IMR-90 (cell line): Measurements from ENCODE around the gene GRM5. TPM values are rescaled to one million over a fixed set of nuclear protein-coding genes. Genes with fewer than 3 reads are reported as not detected.

Experiments
- ATAC-seq: fragments of 200-7000 bp; cut with Tn5 transposase; 2 replicates; pipeline ENCODE4 v1.9.1; 2020; ENCODE audit warnings: low read depth, mild to moderate bottlenecking, moderate library complexity
- BruUV-seq: library from RNA; stranded (reverse); fragments of 400-500 nt; replicated peaks from 2 replicates; lab custom pipeline; 2021; lab: Mats Ljungman, UMichigan
- CTCF ChIA-PET: fragments of 300-600 bp; formaldehyde crosslinking; extraction: SDS; loops from one replicate; lab custom pipeline; 2021; ENCODE audit warnings: antibody characterized with exemption; lab: Yijun Ruan, JAX
- POLR2A ChIA-PET: fragments of 300-600 bp; sonication (Branson Sonifier 250); formaldehyde crosslinking; loops from one replicate; lab custom pipeline; 2022; ENCODE audit warnings: antibody characterized with exemption; ENCODE audit not compliant: unreplicated experiment; lab: Charles Lee
- DNase-seq: peaks from one replicate; pipeline ENCODE4 v3.0.0; 2013
- H2AFZ ChIP-seq: replicated peaks from 2 replicates; pipeline ENCODE3; 2013; ENCODE audit warnings: low read length, mild to moderate bottlenecking; ENCODE audit not compliant: poor library complexity
- H2AK5ac ChIP-seq: 2 replicates; pipeline ENCODE4 v1.6.1; 2013; ENCODE audit warnings: low read depth, low read length, inconsistent platforms
- H2AK9ac ChIP-seq: replicated peaks from 2 replicates; pipeline ENCODE3; 2013; ENCODE audit warnings: mild to moderate bottlenecking, low read depth, low read length, moderate library complexity; ENCODE audit not compliant: poor library complexity
- H2BK120ac ChIP-seq: 2 replicates; pipeline ENCODE4 v1.6.1; 2013; ENCODE audit warnings: low read depth, low read length, inconsistent platforms
- H2BK15ac ChIP-seq: 3 replicates; pipeline ENCODE4 v1.6.1; 2013; ENCODE audit warnings: low read depth, low read length, inconsistent platforms
- H2BK20ac ChIP-seq: 2 replicates; pipeline ENCODE4 v1.6.1; 2013; ENCODE audit warnings: low read depth, mild to moderate bottlenecking, inconsistent platforms, low read length, moderate library complexity
- H2BK5ac ChIP-seq: 2 replicates; pipeline ENCODE4 v1.6.1; 2013; ENCODE audit warnings: mild to moderate bottlenecking, low read depth, low read length, inconsistent platforms; ENCODE audit not compliant: poor library complexity, severe bottlenecking
- H3K14ac ChIP-seq: replicated peaks from 2 replicates; pipeline ENCODE4 v1.6.1; 2013; ENCODE audit warnings: low read depth, low read length, inconsistent platforms
- H3K18ac ChIP-seq: 2 replicates; pipeline ENCODE4 v1.6.1; 2013; ENCODE audit warnings: low read depth, low read length, control low read depth
- H3K23ac ChIP-seq: 2 replicates; pipeline ENCODE4 v1.6.1; 2013; ENCODE audit warnings: low read depth, low read length, inconsistent platforms
- H3K27ac ChIP-seq: 2 replicates; pipeline ENCODE4 v1.5.1; 2013; ENCODE audit warnings: mild to moderate bottlenecking, control low read depth, low read length; ENCODE audit not compliant: insufficient read depth
- H3K27me3 ChIP-seq: 2 replicates; pipeline ENCODE4 v1.6.1; 2013; ENCODE audit warnings: low read length; ENCODE audit not compliant: control insufficient read depth, insufficient read depth
- H3K36me3 ChIP-seq: 2 replicates; pipeline ENCODE4 v1.6.1; 2013; ENCODE audit warnings: low read length, mixed read lengths; ENCODE audit not compliant: control insufficient read depth, insufficient read depth
- H3K4ac ChIP-seq: 2 replicates; pipeline ENCODE4 v1.6.1; 2013; ENCODE audit warnings: low read depth, low read length, inconsistent platforms
- H3K4me1 ChIP-seq: 2 replicates; pipeline ENCODE4 v1.6.1; 2013; ENCODE audit warnings: low read length, mixed read lengths; ENCODE audit not compliant: control insufficient read depth, insufficient read depth
- H3K4me2 ChIP-seq: 2 replicates; pipeline ENCODE4 v1.6.1; 2013; ENCODE audit warnings: low read depth, mild to moderate bottlenecking, control low read depth, low read length, moderate library complexity
- H3K4me3 ChIP-seq: 2 replicates; pipeline ENCODE4 v1.5.1; 2013; ENCODE audit warnings: low read depth, mild to moderate bottlenecking, control low read depth, low read length, moderate library complexity; ENCODE audit not compliant: insufficient read depth
- H3K56ac ChIP-seq: 2 replicates; pipeline ENCODE4 v1.6.1; 2013; ENCODE audit warnings: low read length, inconsistent platforms; ENCODE audit not compliant: insufficient read depth; ENCODE audit errors: extremely low read depth
- H3K79me1 ChIP-seq, 2 experiments: 2 replicates each; pipeline ENCODE4 v1.6.1; 2013; ENCODE audit warnings: low read length in 2 of 2, inconsistent platforms in 1 of 2, low read depth in 1 of 2
- H3K9ac ChIP-seq: 2 replicates; pipeline ENCODE4 v1.6.1; 2013; ENCODE audit warnings: low read depth, low read length, control low read depth
- H3K9me1 ChIP-seq: 2 replicates; pipeline ENCODE4 v1.6.1; 2013; ENCODE audit warnings: low read length, inconsistent platforms; ENCODE audit not compliant: insufficient read depth
- H3K9me3 ChIP-seq: 2 replicates; pipeline ENCODE4 v1.6.1; 2013; ENCODE audit warnings: low read length; ENCODE audit not compliant: control insufficient read depth, insufficient read depth
- H4K20me1 ChIP-seq: 2 replicates; pipeline ENCODE4 v1.6.1; 2013; ENCODE audit warnings: low read length, inconsistent platforms; ENCODE audit not compliant: insufficient read depth
- H4K5ac ChIP-seq: 2 replicates; pipeline ENCODE4 v1.6.1; 2013; ENCODE audit warnings: mild to moderate bottlenecking, low read depth, low read length, control low read depth
- H4K8ac ChIP-seq, 2 experiments: 2 replicates each; pipeline ENCODE4 v1.6.1; 2013; ENCODE audit warnings: low read depth in 2 of 2, low read length in 2 of 2, control low read depth in 1 of 2, inconsistent platforms in 1 of 2
- H4K91ac ChIP-seq: 2 replicates; pipeline ENCODE4 v1.6.1; 2013; ENCODE audit warnings: low read depth, low read length, inconsistent platforms; ENCODE audit not compliant: insufficient read depth
- BHLHE40 ChIP-seq: fragments of 150-350 bp; IDR thresholded peaks from 2 replicates; pipeline ENCODE4 v1.6.1; 2016; ENCODE audit warnings: mild to moderate bottlenecking, low read depth, low read length
- CEBPB ChIP-seq: IDR thresholded peaks from 2 replicates; pipeline ENCODE4 v1.6.1; 2012; ENCODE audit warnings: low read depth, low read length, improper control_type of control experiment
- CHD1 ChIP-seq: IDR thresholded peaks from 2 replicates; pipeline ENCODE4 v1.6.1; 2012; ENCODE audit warnings: low read depth, low read length, improper control_type of control experiment
- WGBS, 2 experiments: methylation state at CpG; one replicate each; pipeline versions ENCODE4 v1.1.5 to v1.1.7; 2013; ENCODE audit warnings: missing lambda C conversion rate in 2 of 2; ENCODE audit not compliant: insufficient read length in 1 of 2; ENCODE audit errors: extremely low coverage in 2 of 2; 5-methylcytosine and 5-hydroxymethylcytosine counted together
- dilution Hi-C: fragments of 300-500 bp; cut with HindIII; formaldehyde crosslinking; loops from one replicate; pipeline ENCODE4 v1.14.3; 2018; ENCODE audit warnings: low sequenced_read_pairs; ENCODE audit not compliant: unreplicated experiment
- in situ Hi-C: fragments of 300-500 bp; cut with MboI; formaldehyde crosslinking; loops from 3 replicates; pipeline ENCODE4 v1.14.3; 2019; ENCODE audit warnings: low sequenced_read_pairs, inconsistent platforms, mixed read lengths
- intact Hi-C: fragments of 100-400 bp; cut with micrococcal nuclease; formaldehyde crosslinking; loops from 2 replicates; pipeline ENCODE4 v1.10.0; 2022
- polyA plus RNA-seq, 3 experiments: library from polyadenylated mRNA; depleted of rRNA; stranded (reverse); fragments of >200 nt; gene quantifications; 2 replicates each; pipeline ENCODE4 v1.2.3, GENCODE V29; 2012; ENCODE audit warnings: low replicate concordance in 1 of 3
- total RNA-seq: library from RNA; depleted of rRNA; stranded (reverse); fragments of >200 nt; gene quantifications from 2 replicates; pipeline ENCODE4 v1.2.3, GENCODE V29; 2012

GRM5 gene
- total and polyA plus RNA-seq, 2 of the 4 experiments (the other 2 are of a cell fraction) = under 0.01 TPM

DNA sequence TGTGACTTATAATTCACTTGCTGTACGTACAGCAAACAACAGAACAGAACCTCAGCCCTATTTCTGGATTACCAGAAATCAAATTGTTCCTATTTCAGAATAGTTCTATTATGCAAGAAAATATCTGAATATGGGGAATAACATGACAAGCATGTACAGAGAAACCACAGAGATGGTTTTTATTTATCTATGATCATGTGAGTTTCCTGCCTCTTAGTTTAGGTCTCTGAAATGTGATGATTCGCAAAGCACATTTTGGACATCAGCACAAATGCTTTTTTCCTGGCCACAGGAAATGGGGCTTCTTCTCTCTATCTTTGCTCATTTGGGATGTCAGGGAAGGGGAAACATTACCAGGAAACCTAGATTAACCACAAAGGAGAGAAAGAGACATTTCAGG, 461.5 kb downstream of the GRM5 start:
- peak; percentile 53 for ATAC-seq
- intact Hi-C loops = no loop called here

More for the DNA sequence above, 461.5 kb downstream of the GRM5 start:
- H3K36me3 ChIP-seq = no peaks in the 10 kb centered on the region
- H4K20me1 ChIP-seq = no peaks in the 10 kb centered on the region
- in situ Hi-C loops (no loop called here), dilution Hi-C loops (no loop called here)
- H3K4me1 ChIP-seq = peaks cover 2% of the 10 kb centered on the region; the same call in 1 of the 2 replicates
- no peak overlapping the region for H2BK15ac ChIP-seq
- no peak overlapping the region for H3K27ac ChIP-seq
- H3K9me3 ChIP-seq = no peaks in the 10 kb centered on the region
- no peak overlapping the region for H3K23ac ChIP-seq
- no peak overlapping the region for H3K56ac ChIP-seq
- H3K9ac ChIP-seq = no peak overlapping the region
- H4K5ac ChIP-seq = no peak overlapping the region
- no peak overlapping the region for H2BK5ac ChIP-seq
- no peaks in the 10 kb centered on the region for H3K9me1 ChIP-seq
- peak; percentile 69 for DNase-seq
- no peak overlapping the region for H2BK120ac ChIP-seq
- ChIA-PET POLR2A (no interaction called here), CTCF (no interaction called here)
- H2AFZ ChIP-seq = no peak overlapping the region
- H2AK5ac ChIP-seq = no peak overlapping the region
- H3K79me1 ChIP-seq = no peaks in the 10 kb centered on the region
- TF ChIP-seq BHLHE40 (peak; percentile 56; the same call in 1 of the 2 replicates), CEBPB (peak; percentile 56), CHD1 (no peak)
- peak overlapping the region; percentile 83; the same call in 1 of the 2 replicates for H3K18ac ChIP-seq
- H2AK9ac ChIP-seq = no peak overlapping the region
- H3K4ac ChIP-seq = no peak overlapping the region
- BruUV-seq = no TSS peak
- H3K4me2 ChIP-seq = no peak overlapping the region
- H3K27me3 ChIP-seq = no peaks in the 10 kb centered on the region
- WGBS, 2 experiments = no CpG with 5 or more reads among the region's 2 CpGs
- no peak overlapping the region for H3K14ac ChIP-seq
- H2BK20ac ChIP-seq = peak overlapping the region; percentile 79; the same call in 1 of the 2 replicates
- H4K8ac ChIP-seq = no peak overlapping the region
- no peak overlapping the region for H4K91ac ChIP-seq
- no peak overlapping the region for H3K4me3 ChIP-seq
